ENCODE results near the gene FMO2.
"Not testable (repeated sequence)": the region's sequence is repeated elsewhere in the genome, so short reads cannot be mapped to it uniquely, and the experiment has no call there.

FMO2 gene

GRCh38 chr1:171218661-171219060 lies 33.6 kb downstream of the FMO2 start:
- in situ Hi-C loops (cut with MboI; ENCODE audit: low sequenced_read_pairs): no loop called here

GRCh38 chr1:171219346-171220080 lies 34.4 kb downstream of the FMO2 start:
- in situ Hi-C loops (cut with MboI; ENCODE audit: low sequenced_read_pairs): no loop called here

- in situ Hi-C loops (cut with MboI; ENCODE audit: low sequenced_read_pairs): no loop called here
Observed at GRCh38 chr1:171220081-171220420, 35.0 kb downstream of the FMO2 start.

DNA sequence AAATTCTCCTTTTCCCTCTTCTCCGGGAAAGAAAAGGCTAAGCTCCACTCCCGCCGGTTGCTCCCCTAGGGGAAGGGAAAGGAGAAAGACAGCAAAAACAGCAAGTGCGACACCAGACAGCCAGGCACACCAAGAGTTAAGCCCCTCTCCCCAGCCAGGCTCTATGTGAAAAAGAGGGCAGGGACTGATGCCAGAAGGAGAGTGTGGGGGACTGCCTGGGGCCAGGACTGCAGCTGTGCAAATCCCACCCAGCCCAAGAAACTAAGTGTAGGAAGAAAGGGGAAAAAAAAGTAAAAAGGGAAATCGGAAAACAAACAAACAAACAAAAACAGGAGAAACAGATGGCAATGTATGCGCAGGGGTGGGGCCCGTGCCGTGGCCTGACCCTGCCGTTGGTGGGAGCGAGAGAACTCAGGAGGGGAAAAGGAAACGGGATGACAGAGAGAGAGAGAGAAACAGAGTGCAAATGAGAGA lies 35.5 kb downstream of the FMO2 start:
- in situ Hi-C loops (cut with MboI; ENCODE audit: low sequenced_read_pairs): no loop called here

DNA sequence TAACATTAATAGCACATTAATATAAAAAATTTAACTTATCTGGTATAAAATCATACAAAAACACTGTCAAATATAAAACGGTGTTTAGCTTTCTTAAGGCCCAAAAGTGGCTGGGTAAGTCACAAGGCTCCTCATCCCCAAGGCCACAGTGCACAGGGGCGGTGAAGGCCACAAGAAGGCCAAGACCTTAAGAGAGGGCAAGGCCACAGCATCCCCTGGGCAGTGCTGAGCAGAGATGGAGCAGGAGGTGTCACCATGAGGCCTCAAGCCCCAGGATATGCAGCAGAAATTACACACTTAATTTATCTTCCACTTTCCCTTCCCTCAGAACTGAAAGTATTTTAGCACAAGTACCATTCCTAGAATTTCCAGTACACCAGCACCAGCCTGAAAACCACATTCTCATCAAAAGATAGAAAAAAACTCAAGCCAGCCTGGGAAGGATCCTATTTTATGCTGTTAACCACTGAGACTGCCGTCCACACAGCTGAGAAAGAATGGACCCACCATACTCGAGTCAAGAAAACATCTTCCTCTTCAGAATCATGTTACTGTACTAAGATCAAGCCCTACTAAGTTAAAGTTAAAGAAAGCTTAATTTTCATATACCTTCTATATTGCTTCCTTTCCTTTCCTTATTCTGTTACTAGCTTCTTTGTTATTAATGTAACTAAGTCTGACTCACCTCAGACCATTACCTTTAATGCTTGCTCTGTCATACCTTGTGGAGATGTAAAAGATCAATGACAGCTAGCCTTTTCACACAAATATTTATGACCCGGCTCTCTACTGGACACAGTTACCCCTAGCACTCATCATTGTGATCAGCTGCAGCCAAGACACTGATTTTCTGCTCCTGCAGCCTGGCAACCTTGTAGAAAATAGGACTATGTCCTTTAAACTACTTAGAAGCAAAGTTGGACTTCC lies 36.8 kb downstream of the FMO2 start:
- in situ Hi-C loops (cut with MboI; ENCODE audit: low sequenced_read_pairs): no loop called here

DNA sequence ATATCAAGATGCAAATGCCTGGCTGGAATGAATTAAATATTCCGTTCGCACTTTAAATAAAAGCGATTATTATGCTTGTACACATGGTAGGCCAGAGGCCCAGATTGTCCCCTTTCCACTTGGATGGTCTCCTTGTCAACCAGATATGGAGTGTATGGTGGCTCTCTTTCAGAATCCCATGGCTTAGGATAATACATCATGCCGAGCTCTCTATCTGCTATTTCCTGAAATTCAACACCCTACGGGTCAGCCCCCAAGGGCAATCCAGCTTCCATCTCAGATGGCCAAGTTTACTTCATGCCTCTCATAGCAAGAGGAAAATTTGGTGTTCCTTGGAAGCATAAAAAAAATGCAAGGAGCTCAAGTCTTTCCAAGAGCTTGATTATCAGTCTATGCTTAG lies 37.8 kb downstream of the FMO2 start:
- in situ Hi-C loops (cut with MboI; ENCODE audit: low sequenced_read_pairs): no loop called here

DNA sequence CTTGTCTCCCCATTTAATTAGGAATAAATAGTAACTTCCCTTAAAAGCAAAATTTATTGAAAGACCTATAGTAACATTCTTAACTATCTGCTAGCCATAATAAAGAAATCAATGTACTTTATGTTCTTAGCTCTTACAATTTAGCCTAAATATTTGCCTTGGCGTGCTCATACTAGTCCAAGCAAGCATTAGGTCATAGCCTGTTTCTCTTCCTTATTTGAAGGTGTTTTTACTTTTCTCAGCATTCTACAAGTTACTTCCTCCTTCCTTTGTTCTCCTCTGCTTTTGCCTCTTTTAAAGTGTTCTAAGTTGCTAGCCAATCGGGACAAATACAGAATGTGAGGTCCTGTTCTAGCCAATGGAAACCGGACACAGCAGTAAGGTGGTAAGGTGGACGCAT lies 39.2 kb downstream of the FMO2 start:
- in situ Hi-C loops (cut with MboI; ENCODE audit: low sequenced_read_pairs): not testable (repeated sequence)

DNA sequence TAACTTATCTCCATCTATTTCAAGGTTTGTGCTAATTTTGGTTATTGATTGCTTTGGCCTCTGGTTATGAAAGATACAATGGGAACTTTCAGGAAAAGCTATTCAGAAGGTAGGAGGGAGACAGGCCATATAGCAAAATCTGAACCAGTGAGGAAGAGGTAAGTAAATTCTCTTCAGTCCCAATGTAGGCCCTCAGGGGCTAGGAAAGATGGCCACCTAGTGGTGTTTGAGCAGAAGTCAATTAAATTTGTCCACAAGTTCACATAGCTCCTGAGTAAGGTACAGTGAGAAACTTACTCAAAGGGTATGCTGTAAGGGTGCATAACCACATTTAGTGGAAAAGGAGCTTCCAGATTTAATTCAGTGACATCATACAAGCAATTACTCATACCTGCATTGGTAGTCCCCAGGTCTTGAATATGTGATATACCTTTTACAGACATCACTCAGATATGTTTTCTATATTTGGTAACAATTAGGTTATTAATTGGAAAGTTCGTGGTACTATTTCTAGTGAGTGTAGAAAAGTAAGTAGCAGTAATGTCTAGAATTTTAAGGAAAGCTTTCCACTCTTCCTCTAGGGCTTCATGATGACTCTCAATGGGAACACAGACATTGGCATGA lies 41.8 kb downstream of the FMO2 start:
- in situ Hi-C loops (cut with MboI; ENCODE audit: low sequenced_read_pairs): no loop called here

DNA sequence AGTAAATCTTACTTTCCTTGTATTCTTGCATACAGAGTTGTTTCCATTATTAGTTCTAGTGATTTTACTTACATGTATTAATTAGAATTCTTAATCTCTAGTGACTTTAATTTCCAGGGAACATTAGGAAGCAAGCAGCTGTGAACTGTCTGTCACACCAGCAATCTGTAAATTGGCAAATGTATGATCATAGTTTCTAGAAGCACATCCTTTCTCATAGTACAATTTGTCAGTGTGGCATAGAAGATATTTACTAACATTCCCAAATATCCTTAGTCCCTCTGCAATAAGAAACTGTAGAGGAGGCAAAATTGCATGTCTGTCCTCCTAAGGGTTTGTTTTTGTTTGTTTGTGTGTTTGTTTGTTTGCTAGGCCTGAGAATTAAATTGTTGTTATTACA lies 46.2 kb downstream of the FMO2 start:
- in situ Hi-C loops (cut with MboI; ENCODE audit: low sequenced_read_pairs): no loop called here

GRCh38 chr1:171233183-171233582 lies 48.1 kb downstream of the FMO2 start:
- in situ Hi-C loops (cut with MboI; ENCODE audit: low sequenced_read_pairs): no loop called here

DNA sequence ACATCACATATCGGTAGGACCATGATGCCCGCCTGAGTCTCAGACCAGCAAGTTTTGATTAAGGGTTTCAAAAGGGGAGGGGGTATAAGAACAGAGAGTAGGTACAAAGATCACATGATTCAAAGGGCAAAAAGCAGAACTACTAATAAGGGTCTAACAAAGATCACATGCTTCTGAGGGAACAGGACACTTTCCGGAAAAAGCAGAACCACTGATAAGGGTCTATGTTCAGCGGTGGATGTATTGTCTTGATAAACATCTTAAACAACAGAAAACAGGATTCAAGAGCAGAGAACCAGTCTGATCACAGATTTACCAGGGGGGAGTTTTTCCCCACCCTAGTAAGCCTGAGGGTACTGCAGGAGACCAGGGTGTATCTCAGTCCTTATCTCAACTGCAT lies 51.1 kb downstream of the FMO2 start:
- in situ Hi-C loops (cut with MboI; ENCODE audit: low sequenced_read_pairs): not testable (repeated sequence)

DNA sequence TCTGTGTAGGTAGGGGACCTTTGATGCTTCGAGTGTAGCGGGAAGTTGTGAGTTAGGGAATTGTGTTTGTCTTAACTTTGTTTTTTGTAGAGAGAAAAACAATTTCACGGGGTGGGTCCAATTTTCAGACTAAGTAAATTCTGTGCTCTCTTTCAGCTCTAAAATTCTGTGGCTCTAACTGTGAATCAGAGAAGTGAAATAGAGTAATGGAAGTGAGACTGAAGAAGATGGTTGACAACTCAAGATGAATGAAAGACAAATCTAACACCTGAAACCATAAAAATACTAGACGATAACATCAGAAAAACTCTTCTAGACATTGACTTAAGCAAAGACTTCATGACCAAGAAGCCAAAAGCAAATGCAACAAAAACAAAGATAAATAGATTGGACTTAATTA lies 58.8 kb downstream of the FMO2 start:
- in situ Hi-C loops (cut with MboI; ENCODE audit: low sequenced_read_pairs): no loop called here

DNA sequence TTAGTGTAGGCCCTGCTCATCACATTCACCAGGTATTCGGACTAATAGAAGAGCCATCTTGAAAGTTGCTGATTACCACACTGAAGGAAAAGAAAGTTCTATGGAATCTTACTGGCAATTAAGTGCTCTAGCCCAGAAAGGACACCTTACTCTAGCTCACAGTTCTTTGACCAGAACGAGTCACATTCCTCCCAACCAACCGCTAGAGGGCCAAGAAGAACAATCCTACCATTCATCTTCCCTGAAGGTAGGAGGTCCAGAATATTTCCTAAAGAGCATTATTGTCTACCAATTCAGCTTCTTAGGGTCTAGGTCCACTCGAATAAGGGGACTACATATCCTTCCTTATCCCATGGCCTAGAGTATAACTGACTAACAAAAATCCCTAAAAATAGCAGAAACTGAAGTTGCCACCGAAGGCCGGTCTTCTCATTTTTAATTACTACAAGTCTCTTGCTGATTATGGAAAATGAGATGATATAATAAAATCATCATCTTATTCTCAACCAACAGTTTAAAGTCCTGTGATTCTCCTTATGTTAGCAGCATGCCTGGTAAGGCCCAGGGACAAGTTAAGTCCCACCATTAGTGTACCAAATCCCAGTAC lies 60.5 kb downstream of the FMO2 start:
- in situ Hi-C loops (cut with MboI; ENCODE audit: low sequenced_read_pairs): no loop called here

- in situ Hi-C loops (cut with MboI; ENCODE audit: low sequenced_read_pairs): no loop called here
Observed at GRCh38 chr1:171247501-171247900, 62.4 kb downstream of the FMO2 start.

- in situ Hi-C loops (cut with MboI; ENCODE audit: low sequenced_read_pairs): no loop called here
Observed at GRCh38 chr1:171248302-171248701, 63.2 kb downstream of the FMO2 start, which contains the start of gene FMO1. Gene FMO1 (plus strand): TSS chr1:171248494. CDS start chr1:171258088, 9,594 bp downstream.

DNA sequence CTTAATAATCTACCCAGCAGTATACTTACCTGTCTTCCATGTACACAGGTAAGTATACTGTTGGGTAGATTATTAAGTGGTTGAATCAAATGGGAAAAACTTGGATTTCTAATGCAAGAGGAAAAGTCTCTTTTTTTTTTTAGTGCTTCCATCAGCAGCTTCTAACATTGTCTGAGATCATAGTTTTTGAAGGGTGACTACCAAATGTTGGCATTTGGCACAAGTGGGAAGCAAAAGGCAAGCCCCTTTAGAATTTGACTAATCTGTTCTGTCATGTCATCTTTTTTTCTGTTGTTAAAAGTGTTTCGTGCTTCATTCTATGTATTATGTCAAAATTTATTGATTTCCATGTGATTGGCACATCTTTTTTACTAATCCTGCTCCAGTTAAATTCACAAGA lies 63.7 kb downstream of the FMO2 start:
- in situ Hi-C loops (cut with MboI; ENCODE audit: low sequenced_read_pairs): no loop called here

DNA sequence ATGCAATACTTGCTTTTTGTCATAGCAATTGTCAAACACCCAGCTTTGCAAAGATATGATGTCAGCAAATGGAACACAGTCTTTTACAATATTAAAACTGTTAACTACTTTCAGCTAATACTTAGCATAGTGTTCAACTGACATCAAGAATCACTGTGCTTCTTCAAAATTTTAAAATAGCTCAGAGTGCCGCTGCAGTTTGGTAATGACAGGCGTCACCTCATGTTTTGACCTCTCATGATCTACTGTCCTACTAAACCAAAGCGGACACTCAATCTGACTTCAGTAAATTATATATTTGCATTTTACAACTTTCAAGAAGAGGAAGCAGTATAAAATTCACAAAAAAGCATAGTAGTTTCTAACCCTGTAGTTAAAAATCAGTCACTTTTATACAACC lies 65.2 kb downstream of the FMO2 start:
- in situ Hi-C loops (cut with MboI; ENCODE audit: low sequenced_read_pairs): no loop called here

DNA sequence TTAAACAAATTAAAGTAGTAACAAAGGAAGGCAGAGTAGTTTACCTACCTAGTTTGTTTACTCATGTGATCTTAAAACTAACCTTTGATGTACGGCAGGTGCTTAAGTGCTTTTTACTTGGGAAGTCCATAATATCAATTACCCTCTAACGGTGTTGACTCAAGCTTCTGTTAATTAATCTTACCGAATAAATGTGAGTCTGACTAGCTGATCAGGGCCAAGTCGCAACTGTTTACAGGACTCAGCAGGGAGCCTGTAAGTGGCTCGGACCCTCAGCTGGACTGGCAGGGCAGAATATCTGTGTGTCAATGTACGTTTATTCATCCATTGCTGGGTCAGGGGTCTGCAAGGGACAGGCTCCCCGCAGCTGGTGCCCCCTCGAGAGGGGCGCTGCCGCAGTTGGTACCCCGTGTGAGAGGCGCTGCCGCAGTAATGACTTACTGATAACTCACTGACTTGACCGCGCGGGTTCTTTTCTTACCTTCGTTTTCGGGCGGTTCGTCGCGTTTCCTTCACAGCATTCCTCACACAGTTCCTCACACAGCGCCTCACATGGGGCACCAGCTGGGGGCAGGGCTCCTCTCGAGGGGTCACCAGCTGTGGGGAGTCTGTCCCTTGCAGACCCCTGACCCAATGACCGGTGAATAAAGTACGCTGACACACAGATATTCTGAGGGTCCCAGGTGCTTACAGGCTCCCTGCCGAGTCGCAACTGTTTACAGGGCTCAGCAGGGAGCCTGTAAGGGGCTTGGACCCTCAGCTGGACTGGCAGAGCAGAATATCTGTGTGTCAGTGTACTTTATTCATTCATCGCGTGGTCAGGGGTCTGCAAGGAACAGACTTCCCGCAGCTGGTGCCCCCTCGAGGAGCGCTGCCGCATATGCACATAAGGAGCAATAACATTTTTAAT lies 66.2 kb downstream of the FMO2 start:
- in situ Hi-C loops (cut with MboI; ENCODE audit: low sequenced_read_pairs): no loop called here

DNA sequence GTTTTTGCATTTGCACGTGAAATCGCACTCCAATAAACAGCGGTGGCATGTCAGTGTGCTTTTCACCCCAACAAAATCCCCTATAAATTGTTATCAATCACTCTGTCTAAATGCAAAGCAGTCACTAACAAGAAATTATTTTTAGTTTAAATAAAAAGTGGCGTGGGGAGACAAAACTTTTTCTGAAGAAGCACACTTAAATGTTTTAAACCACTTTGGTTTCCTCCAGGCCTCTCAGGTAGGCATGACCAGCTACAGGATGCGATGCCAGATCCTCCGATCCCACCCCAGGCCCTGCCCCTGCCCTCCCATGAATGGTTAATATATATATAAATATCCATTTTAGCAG lies 66.8 kb downstream of the FMO2 start:
- in situ Hi-C loops (cut with MboI; ENCODE audit: low sequenced_read_pairs): no loop called here

GRCh38 chr1:171252482-171252881 lies 67.4 kb downstream of the FMO2 start:
- in situ Hi-C loops (cut with MboI; ENCODE audit: low sequenced_read_pairs): no loop called here

Data from HL-60/S4 (cell line).